Measurements from ENCODE around the gene CUX1. TPM values are rescaled to one million over a fixed set of nuclear protein-coding genes. Genes with fewer than 3 reads are reported as not detected.
"Not testable (repeated sequence)": the region's sequence is repeated elsewhere in the genome, so short reads cannot be mapped to it uniquely, and the experiment has no call there.

The CUX1 gene
- total RNA-seq, 1 donor from 2014 or later, result 66.4 TPM

- H3K9me3 Mint-ChIP-seq, result no peaks in the 10 kb centered on the region
- no peaks in the 10 kb centered on the region for H4K20me1 ChIP-seq (ENCODE audit: low read depth)
- no peak overlapping the region for H3K27ac Mint-ChIP-seq
- H3K36me3 ChIP-seq, result no peaks in the 10 kb centered on the region
- no peaks in the 10 kb centered on the region for H3K27me3 ChIP-seq
- H3K9me3 ChIP-seq (ENCODE audit: low read depth), result no peaks in the 10 kb centered on the region
- H3K36me3 Mint-ChIP-seq, result peaks cover 11% of the 10 kb centered on the region
- no peak overlapping the region for H3K4me3 Mint-ChIP-seq
- H3K4me1 Mint-ChIP-seq, result no peaks in the 10 kb centered on the region
- H3K79me2 ChIP-seq (ENCODE audit: low read depth), result no peaks in the 10 kb centered on the region
- no peaks in the 10 kb centered on the region for H3K4me1 ChIP-seq
- no peak overlapping the region for H2AFZ ChIP-seq (replicated peaks)
- TF ChIP-seq CTCF (IDR thresholded peaks at IDR 0.05) (no peak), EZH2 (IDR thresholded peaks at IDR 0.05) (no peak), EZH2phosphoT487 (IDR thresholded peaks at IDR 0.05) (no peak)
- no peak overlapping the region for H3K27ac ChIP-seq
- H3K9ac ChIP-seq, result no peak overlapping the region
- no peak overlapping the region for H3K4me3 ChIP-seq
- peaks cover 2% of the 10 kb centered on the region for H3K27me3 Mint-ChIP-seq (ENCODE audit: insufficient read depth, low read depth)
- no peaks in the 10 kb centered on the region for H3F3A ChIP-seq (ENCODE audit: low read depth)
- no peak overlapping the region for H3K4me2 ChIP-seq
- no peak for DNase-seq (ENCODE audit: low spot score)
Observed at GRCh38 chr7:102181517-102181916, 364.1 kb downstream of the CUX1 start.

GRCh38 chr7:102182016-102182415 lies 364.6 kb downstream of the CUX1 start:
- Mint-ChIP-seq H3K27ac (no peak overlapping the region), H3K36me3 (peaks cover 11% of the 10 kb centered on the region), H3K4me1 (no peaks in the 10 kb centered on the region), H3K27me3 (ENCODE audit: insufficient read depth, low read depth) (peaks cover 2% of the 10 kb centered on the region), H3K4me3 (no peak overlapping the region), H3K9me3 (no peaks in the 10 kb centered on the region)
- Histone ChIP-seq H3K36me3 (no peaks in the 10 kb centered on the region), H3F3A (ENCODE audit: low read depth) (no peaks in the 10 kb centered on the region), H3K4me3 (no peak overlapping the region), H3K27me3 (no peaks in the 10 kb centered on the region), H3K4me1 (no peaks in the 10 kb centered on the region), H3K79me2 (ENCODE audit: low read depth) (no peaks in the 10 kb centered on the region), H3K9ac (no peak overlapping the region), H3K27ac (no peak overlapping the region), H3K4me2 (no peak overlapping the region), H4K20me1 (ENCODE audit: low read depth) (no peaks in the 10 kb centered on the region), H2AFZ (replicated peaks) (no peak overlapping the region), H3K9me3 (ENCODE audit: low read depth) (no peaks in the 10 kb centered on the region)
- TF ChIP-seq EZH2phosphoT487 (IDR thresholded peaks at IDR 0.05), result no peak
- DNase-seq (ENCODE audit: low spot score), result no peak

- H3K27me3 ChIP-seq; H3K36me3 Mint-ChIP-seq; H2AFZ ChIP-seq (replicated peaks); H3K4me1 ChIP-seq; H4K20me1 ChIP-seq (ENCODE audit: low read depth); H3K27ac ChIP-seq; H3K9ac ChIP-seq; H3F3A ChIP-seq (ENCODE audit: low read depth); H3K4me3 Mint-ChIP-seq; H3K4me1 Mint-ChIP-seq; H3K27ac Mint-ChIP-seq; H3K9me3 Mint-ChIP-seq; H3K9me3 ChIP-seq (ENCODE audit: low read depth); H3K4me2 ChIP-seq; DNase-seq (ENCODE audit: low spot score); H3K4me3 ChIP-seq; H3K79me2 ChIP-seq (ENCODE audit: low read depth); H3K36me3 ChIP-seq; H3K27me3 Mint-ChIP-seq (ENCODE audit: insufficient read depth, low read depth): not testable (repeated sequence)
Observed at GRCh38 chr7:102183848-102184247, 366.4 kb downstream of the CUX1 start.

- no peaks in the 10 kb centered on the region for H3K36me3 ChIP-seq
- H3K27me3 Mint-ChIP-seq (ENCODE audit: insufficient read depth, low read depth), result no peaks in the 10 kb centered on the region
- H3K9ac ChIP-seq, result no peak overlapping the region
- no peak overlapping the region for H3K4me3 ChIP-seq
- no peaks in the 10 kb centered on the region for H3K27me3 ChIP-seq
- no peak overlapping the region for H3K27ac Mint-ChIP-seq
- DNase-seq (ENCODE audit: low spot score), result no peak
- H3K9me3 ChIP-seq (ENCODE audit: low read depth), result no peaks in the 10 kb centered on the region
- H4K20me1 ChIP-seq (ENCODE audit: low read depth), result no peaks in the 10 kb centered on the region
- no peaks in the 10 kb centered on the region for H3K9me3 Mint-ChIP-seq
- H3K36me3 Mint-ChIP-seq, result peaks cover 7% of the 10 kb centered on the region
- H3K79me2 ChIP-seq (ENCODE audit: low read depth), result no peaks in the 10 kb centered on the region
- H2AFZ ChIP-seq (replicated peaks), result no peak overlapping the region
- TF ChIP-seq EZH2 (IDR thresholded peaks at IDR 0.05) (no peak), CTCF (IDR thresholded peaks at IDR 0.05) (no peak), EZH2phosphoT487 (IDR thresholded peaks at IDR 0.05) (no peak)
- no peak overlapping the region for H3K4me3 Mint-ChIP-seq
- H3K27ac ChIP-seq, result no peak overlapping the region
- H3K4me2 ChIP-seq, result no peak overlapping the region
- no peaks in the 10 kb centered on the region for H3K4me1 ChIP-seq
- no peaks in the 10 kb centered on the region for H3F3A ChIP-seq (ENCODE audit: low read depth)
- no peaks in the 10 kb centered on the region for H3K4me1 Mint-ChIP-seq
Observed at GRCh38 chr7:102184303-102184702, 366.9 kb downstream of the CUX1 start.

Data from neural progenitor cell (in vitro differentiated cells).